Mesothelial cell of epicardium (in vitro differentiated cells): Measurements from ENCODE around the gene ADAMTS13. TPM values are rescaled to one million over a fixed set of nuclear protein-coding genes. Genes with fewer than 3 reads are reported as not detected.

Experiments used
- DNase-seq, 2 experiments: peaks; one replicate each; pipeline ENCODE4 v3.0.0; 2021; ENCODE audit warnings: low spot score in 2 of 2; ENCODE audit not compliant: unreplicated experiment in 2 of 2
- H3K27ac Mint-ChIP-seq: 2 replicates; pipeline ENCODE4 v1.8.0; 2021; ENCODE audit warnings: mixed read lengths
- H3K27me3 Mint-ChIP-seq: 2 replicates; pipeline ENCODE4 v1.8.0; 2021; ENCODE audit warnings: low read depth, mixed read lengths
- H3K36me3 Mint-ChIP-seq: 2 replicates; pipeline ENCODE4 v1.8.0; 2021; ENCODE audit warnings: mixed read lengths
- H3K4me1 Mint-ChIP-seq: 2 replicates; pipeline ENCODE4 v1.8.0; 2021; ENCODE audit warnings: mixed read lengths
- H3K4me3 Mint-ChIP-seq: 2 replicates; pipeline ENCODE4 v1.8.0; 2021; ENCODE audit warnings: mild to moderate bottlenecking, moderate library complexity, mixed read lengths
- H3K9me3 Mint-ChIP-seq: 2 replicates; pipeline ENCODE4 v1.8.0; 2021; ENCODE audit warnings: mixed read lengths
- total RNA-seq: library from RNA; stranded (reverse); gene quantifications from 3 replicates; pipeline ENCODE4 v1.2.1, GENCODE V29; 2021
- TF ChIP-seq, protein P1 (sequence below): fragments of 200-600 bp; sonication (generic); IDR thresholded peaks from one replicate; pipeline ENCODE4 v1.5.0; 2021; ENCODE audit warnings: antibody characterized with exemption; ENCODE audit not compliant: unreplicated experiment

The ADAMTS13 gene
- total RNA-seq, 1 donor from 2014 or later, result 21.3 TPM

DNA sequence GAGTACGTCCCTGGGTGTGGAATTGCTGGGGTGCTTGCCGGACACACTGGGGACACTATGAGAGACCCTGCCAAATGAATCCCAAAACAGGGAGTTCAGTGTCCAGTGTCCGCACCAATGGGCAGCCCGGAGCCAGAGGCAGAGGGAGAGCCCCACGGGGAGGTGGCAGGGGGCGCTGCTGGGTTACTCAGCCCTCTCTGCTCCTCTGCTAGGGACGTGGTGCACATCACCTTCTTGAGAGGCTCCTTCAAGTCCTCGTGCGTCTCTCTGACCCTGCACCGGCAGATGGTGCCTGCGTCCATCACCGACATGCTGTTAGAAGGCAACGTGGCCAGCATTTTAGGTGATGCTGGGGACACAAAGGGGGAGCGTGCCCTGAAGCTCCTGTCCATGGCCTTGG is 25.2 kb upstream of the ADAMTS13 start:
- TF ChIP-seq, protein P1, sequence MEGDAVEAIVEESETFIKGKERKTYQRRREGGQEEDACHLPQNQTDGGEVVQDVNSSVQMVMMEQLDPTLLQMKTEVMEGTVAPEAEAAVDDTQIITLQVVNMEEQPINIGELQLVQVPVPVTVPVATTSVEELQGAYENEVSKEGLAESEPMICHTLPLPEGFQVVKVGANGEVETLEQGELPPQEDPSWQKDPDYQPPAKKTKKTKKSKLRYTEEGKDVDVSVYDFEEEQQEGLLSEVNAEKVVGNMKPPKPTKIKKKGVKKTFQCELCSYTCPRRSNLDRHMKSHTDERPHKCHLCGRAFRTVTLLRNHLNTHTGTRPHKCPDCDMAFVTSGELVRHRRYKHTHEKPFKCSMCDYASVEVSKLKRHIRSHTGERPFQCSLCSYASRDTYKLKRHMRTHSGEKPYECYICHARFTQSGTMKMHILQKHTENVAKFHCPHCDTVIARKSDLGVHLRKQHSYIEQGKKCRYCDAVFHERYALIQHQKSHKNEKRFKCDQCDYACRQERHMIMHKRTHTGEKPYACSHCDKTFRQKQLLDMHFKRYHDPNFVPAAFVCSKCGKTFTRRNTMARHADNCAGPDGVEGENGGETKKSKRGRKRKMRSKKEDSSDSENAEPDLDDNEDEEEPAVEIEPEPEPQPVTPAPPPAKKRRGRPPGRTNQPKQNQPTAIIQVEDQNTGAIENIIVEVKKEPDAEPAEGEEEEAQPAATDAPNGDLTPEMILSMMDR, result no peak
- Mint-ChIP-seq H3K4me3 (no peak overlapping the region), H3K27ac (no peak overlapping the region), H3K4me1 (no peaks in the 10 kb centered on the region), H3K9me3 (no peaks in the 10 kb centered on the region), H3K27me3 (peaks cover 37% of the 10 kb centered on the region), H3K36me3 (no peaks in the 10 kb centered on the region)
- DNase-seq, result no peak

DNA sequence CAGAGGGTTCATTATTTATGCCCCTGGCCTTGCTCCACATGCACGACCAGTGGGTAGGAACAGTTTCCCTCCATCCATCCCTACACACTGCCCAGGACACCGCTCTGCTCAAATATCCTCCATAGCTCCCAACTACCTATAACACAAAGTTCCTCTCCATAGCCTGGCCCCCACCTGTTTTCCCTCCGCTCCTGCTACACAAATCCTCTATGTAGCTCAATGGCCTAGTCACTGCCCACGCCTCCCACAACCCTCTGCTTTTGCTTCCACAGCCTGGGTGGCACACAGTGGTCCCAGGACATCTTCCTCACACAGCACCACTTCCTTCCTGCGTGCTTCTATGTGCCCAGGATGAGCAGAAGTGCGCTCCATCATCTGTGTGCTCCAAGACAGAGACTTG is 24.8 kb upstream of the ADAMTS13 start:
- Mint-ChIP-seq H3K27me3 (peaks cover 37% of the 10 kb centered on the region), H3K27ac (no peak overlapping the region), H3K4me1 (no peaks in the 10 kb centered on the region), H3K9me3 (no peaks in the 10 kb centered on the region), H3K36me3 (no peaks in the 10 kb centered on the region), H3K4me3 (no peak overlapping the region)
- TF ChIP-seq, protein P1, result no peak
- no peak for DNase-seq

DNA sequence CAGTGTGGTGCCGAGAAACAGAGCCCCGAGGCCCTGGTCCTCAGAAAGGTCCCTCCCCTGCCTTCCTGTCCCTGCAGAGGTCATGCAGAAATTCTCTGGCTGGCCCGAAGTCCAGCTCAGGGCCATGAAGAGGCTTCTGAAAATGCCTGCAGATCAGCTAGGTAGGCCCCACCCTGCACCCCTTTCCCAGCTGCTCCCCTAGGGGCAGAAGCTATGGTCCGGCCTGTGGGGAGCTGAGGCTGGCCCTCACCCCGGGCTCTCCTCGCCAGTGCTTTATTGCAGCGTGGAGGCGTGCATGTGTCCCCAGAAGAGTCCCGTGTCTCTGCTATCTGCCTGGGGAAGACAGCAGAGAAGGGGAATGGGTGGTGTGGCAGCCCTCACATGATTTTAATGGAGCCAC is 24.3 kb upstream of the ADAMTS13 start:
- DNase-seq, result no peak
- TF ChIP-seq, protein P1, result no peak
- no peaks in the 10 kb centered on the region for H3K9me3 Mint-ChIP-seq
- no peaks in the 10 kb centered on the region for H3K4me1 Mint-ChIP-seq
- H3K27ac Mint-ChIP-seq, result no peak overlapping the region
- H3K36me3 Mint-ChIP-seq, result no peaks in the 10 kb centered on the region
- H3K27me3 Mint-ChIP-seq, result peaks cover 37% of the 10 kb centered on the region
- H3K4me3 Mint-ChIP-seq, result no peak overlapping the region

DNA sequence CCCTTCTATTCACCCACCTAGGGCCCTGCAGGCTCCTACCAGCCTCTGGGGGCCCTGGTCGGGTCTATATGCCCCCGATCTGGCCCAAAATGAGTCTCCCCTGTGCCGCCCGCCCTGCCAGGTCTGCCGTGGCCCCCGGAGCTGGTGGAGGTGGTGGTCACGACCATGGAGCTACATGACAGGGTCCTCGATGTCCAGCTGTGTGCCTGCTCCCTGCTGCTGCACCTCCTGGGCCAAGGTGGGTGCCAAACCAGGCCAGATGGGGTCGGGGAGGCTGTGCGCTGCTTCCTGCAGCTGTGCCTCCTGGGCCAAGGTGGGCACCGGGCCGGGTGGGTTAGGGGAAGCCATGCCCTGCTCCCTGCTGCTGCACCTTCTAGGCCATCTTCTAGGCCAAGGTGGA is 21.9 kb upstream of the ADAMTS13 start:
- Mint-ChIP-seq H3K27me3 (peaks cover 28% of the 10 kb centered on the region), H3K9me3 (no peaks in the 10 kb centered on the region), H3K4me3 (no peak overlapping the region), H3K36me3 (peaks cover under 1% of the 10 kb centered on the region), H3K27ac (no peak overlapping the region), H3K4me1 (no peaks in the 10 kb centered on the region)
- TF ChIP-seq, protein P1, result no peak
- DNase-seq, result no peak

DNA sequence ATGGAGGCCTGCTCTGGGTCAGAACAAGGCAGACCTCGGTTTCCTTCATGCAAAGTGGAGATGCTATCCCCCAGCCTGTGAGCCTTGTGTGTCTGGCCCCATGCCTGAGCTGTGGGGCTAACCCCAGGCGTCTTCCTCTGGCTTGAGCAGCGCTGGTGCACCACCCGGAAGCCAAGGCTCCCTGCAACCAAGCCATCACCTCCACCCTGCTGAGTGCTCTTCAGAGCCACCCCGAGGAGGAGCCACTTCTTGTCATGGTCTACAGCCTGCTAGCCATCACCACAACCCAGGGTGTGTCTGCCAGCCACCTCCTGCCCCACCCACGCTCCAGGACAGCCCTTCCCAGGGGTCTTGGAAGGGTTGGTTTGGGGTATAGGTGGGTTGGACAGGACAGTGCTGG is 20.6 kb upstream of the ADAMTS13 start:
- DNase-seq, result no peak
- TF ChIP-seq, protein P1, result no peak
- Mint-ChIP-seq H3K27me3 (peaks cover 15% of the 10 kb centered on the region), H3K4me3 (no peak overlapping the region), H3K36me3 (peaks cover 12% of the 10 kb centered on the region), H3K4me1 (no peaks in the 10 kb centered on the region), H3K27ac (no peak overlapping the region), H3K9me3 (no peaks in the 10 kb centered on the region)

DNA sequence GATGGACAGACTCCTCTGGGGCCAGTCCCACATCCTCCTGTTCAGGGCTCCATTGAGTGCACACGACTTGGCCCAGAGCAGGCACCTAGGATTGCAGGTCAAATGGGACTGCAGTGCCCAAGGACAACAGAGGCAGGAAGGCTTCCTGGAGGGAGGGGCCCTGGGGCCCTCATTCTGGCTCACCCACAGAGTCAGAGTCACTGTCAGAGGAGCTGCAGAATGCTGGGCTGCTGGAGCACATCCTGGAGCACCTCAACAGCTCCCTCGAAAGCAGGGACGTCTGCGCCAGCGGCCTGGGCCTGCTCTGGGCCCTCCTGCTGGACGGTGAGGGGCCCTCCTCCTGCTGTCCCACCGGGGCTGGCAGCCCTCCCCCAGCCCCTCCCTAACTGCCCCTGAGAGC is 19.5 kb upstream of the ADAMTS13 start:
- Mint-ChIP-seq H3K4me3 (no peak overlapping the region), H3K9me3 (no peaks in the 10 kb centered on the region), H3K36me3 (peaks cover 18% of the 10 kb centered on the region), H3K4me1 (no peaks in the 10 kb centered on the region), H3K27me3 (peaks cover 4% of the 10 kb centered on the region), H3K27ac (no peak overlapping the region)
- TF ChIP-seq, protein P1, result no peak
- DNase-seq, result no peak
